ENCODE data around the gene KMT2A. TPM values are rescaled to one million over a fixed set of nuclear protein-coding genes. Genes with fewer than 3 reads are reported as not detected.

Gene KMT2A
- total and polyA plus RNA-seq, 5 donors from 2014 or later: 12.1 to 179 (median 18.4) TPM

DNA sequence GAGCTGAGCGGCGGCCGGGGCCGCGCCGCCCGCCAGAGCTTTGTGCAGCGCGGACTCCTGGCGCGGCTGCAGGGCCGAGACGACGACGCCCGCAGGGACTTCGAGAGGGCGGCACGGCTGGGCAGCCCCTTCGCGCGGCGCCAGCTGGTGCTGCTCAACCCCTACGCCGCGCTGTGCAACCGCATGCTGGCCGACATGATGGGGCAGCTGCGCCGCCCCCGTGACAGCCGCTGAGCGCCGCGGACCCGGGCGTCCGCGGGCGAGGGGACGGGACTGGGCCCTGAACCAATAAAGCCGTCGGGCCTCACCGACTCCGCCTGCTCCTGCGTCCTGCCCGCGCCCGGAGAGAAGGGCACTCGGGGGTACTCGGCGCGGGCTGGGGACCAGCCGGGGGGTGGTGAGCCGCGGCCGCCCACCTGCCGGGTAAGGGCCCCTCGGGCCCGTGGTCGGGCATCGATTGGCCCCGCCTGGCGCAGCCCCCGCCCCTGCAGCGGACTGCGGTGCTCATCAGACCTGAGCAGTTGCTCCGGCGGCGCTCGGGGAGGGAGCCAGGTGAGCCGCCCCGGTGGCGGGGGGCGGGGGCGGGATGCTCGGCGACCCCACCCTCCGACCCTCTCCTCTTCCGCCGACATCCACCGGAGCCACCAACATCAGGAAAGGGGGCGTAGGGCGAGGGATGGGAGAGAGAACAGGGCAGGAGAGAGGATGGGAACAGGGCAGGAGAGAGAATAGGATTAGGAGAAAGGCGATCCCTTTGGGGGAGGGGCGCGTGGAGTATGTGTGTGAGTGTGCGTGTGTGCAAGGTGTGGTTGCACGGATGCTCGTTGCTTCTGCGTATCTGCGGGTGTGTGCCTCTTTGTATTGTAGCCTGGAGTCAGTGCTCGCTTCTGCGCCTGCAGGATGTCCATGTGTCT is 94.6 kb downstream of the KMT2A start, which contains the start of gene TMEM25:
Gene TMEM25 (plus strand): TSS at position 510 of the 914 bp plus-strand sequence. CDS start 610 bp downstream, outside the sequence.
- Histone ChIP-seq H3K4me1 (ENCODE audit: control insufficient read depth, insufficient read depth, low read length, poor library complexity, severe bottlenecking) (peaks cover 26% of the 10 kb centered on the region), H3K27me3 (ENCODE audit: control insufficient read depth, insufficient read depth, low read length) (no peaks in the 10 kb centered on the region), H3K27ac (ENCODE audit: insufficient read depth, low read length, poor library complexity, severe bottlenecking) (peak within 1 kb of the TSS; percentile 45), H3K9me3 (ENCODE audit: control insufficient read depth in 2 of 2, low read length in 2 of 2) (no peaks in the 10 kb centered on the region), H3K4me3 (ENCODE audit: low read depth, low read length) (peak within 1 kb of the TSS; percentile 83), H3K36me3 (ENCODE audit: control insufficient read depth, insufficient read depth, low read length) (no peaks in the 10 kb centered on the region)
- no peaks in the 10 kb centered on the region for H3K27me3 Mint-ChIP-seq
- no peaks in the 10 kb centered on the region for H3K9me3 Mint-ChIP-seq
- peaks cover 8 to 49% (median 29%) of the 10 kb centered on the region in 4 donors for H3K4me1 Mint-ChIP-seq
- peak within 1 kb of the TSS; percentile 84 to 96 (median 93) for H3K27ac Mint-ChIP-seq
- ATAC-seq (ENCODE audit: low read depth in 2 of 2) (peak; percentile 83 to 85), DNase-seq (peak; percentile 67 to 76 (median 72))
- H3K4me3 Mint-ChIP-seq: peak within 1 kb of the TSS; percentile 95 to 96 (median 95)
- H3K36me3 Mint-ChIP-seq: peaks cover 6% of the 10 kb centered on the region

DNA sequence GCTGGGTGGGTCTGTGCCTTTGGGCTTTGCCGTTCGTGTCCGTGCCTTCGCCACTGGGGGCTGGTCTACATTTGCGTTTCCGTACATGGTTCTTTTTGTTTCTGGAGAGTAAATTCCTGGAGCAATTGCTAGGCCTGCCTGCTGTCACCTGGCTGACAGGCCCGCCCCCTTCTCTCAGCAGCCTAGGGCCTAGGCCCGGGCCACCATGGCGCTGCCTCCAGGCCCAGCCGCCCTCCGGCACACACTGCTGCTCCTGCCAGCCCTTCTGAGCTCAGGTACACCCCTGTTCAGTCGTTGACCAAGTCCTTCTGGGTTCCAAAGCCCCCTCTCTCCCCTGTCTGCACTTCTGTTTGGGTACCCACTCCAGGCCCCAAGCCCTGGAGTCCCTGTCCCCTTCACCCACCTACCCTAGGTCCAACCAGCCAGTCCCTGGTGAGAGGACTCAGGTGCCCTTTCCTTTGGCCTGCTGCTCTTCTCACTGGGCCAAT is 95.3 kb downstream of the KMT2A start:
- peak overlapping the region in 2 of 3 donors; percentile 84 to 96 for H3K27ac Mint-ChIP-seq
- Histone ChIP-seq H3K36me3 (ENCODE audit: control insufficient read depth, insufficient read depth, low read length) (no peaks in the 10 kb centered on the region), H3K27ac (ENCODE audit: insufficient read depth, low read length, poor library complexity, severe bottlenecking) (no peak overlapping the region), H3K9me3 (ENCODE audit: control insufficient read depth in 2 of 2, low read length in 2 of 2) (no peaks in the 10 kb centered on the region), H3K4me3 (ENCODE audit: low read depth, low read length) (peak overlapping the region; percentile 75), H3K27me3 (ENCODE audit: control insufficient read depth, insufficient read depth, low read length) (no peaks in the 10 kb centered on the region), H3K4me1 (ENCODE audit: control insufficient read depth, insufficient read depth, low read length, poor library complexity, severe bottlenecking) (peaks cover 26% of the 10 kb centered on the region)
- H3K4me3 Mint-ChIP-seq: peak overlapping the region; percentile 88 to 96 (median 94)
- DNase-seq: no peak
- H3K9me3 Mint-ChIP-seq: no peaks in the 10 kb centered on the region
- peaks cover 8 to 44% (median 27%) of the 10 kb centered on the region in 4 donors for H3K4me1 Mint-ChIP-seq
- peak in 1 of 2 donors; percentile 17 for ATAC-seq (ENCODE audit: low read depth in 2 of 2)
- peaks cover 6% of the 10 kb centered on the region for H3K36me3 Mint-ChIP-seq
- H3K27me3 Mint-ChIP-seq: no peaks in the 10 kb centered on the region

DNA sequence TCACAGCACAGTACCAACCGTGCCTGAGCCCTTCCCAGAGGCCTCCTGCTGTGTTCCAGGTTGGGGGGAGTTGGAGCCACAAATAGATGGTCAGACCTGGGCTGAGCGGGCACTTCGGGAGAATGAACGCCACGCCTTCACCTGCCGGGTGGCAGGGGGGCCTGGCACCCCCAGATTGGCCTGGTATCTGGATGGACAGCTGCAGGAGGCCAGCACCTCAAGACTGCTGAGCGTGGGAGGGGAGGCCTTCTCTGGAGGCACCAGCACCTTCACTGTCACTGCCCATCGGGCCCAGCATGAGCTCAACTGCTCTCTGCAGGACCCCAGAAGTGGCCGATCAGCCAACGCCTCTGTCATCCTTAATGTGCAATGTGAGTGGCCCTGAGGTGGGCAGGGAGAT is 95.8 kb downstream of the KMT2A start:
- no peaks in the 10 kb centered on the region for H3K9me3 Mint-ChIP-seq
- no peak overlapping the region for H3K27ac ChIP-seq (ENCODE audit: insufficient read depth, low read length, poor library complexity, severe bottlenecking)

DNA sequence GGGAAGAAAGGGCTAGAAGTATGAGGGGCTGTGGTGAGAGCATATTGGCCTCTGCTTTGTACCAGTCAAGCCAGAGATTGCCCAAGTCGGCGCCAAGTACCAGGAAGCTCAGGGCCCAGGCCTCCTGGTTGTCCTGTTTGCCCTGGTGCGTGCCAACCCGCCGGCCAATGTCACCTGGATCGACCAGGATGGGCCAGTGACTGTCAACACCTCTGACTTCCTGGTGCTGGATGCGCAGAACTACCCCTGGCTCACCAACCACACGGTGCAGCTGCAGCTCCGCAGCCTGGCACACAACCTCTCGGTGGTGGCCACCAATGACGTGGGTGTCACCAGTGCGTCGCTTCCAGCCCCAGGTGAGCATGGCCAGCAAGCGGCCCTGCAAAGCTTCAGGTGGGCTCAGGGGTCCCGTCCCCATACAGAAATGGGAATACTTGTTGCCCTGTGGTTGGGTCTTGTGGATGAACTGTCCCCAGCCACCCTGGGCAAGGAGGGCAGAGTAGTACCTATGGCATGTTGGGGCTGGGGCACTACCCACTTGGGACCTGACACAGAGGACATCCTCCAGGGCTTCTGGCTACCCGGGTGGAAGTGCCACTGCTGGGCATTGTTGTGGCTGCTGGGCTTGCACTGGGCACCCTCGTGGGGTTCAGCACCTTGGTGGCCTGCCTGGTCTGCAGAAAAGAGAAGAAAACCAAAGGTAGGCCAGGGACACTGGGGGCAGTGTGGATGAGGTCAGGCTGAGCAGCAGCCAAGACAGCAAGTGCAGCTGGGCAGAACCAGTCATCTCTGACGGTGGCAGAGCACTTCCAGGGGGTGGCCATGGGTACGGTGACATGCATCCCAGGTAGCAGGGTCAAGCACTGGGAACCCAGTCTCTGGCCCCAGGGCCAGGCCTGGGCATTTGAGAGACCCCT is 96.8 kb downstream of the KMT2A start:
- DNase-seq: no peak
- Histone ChIP-seq H3K36me3 (ENCODE audit: control insufficient read depth, insufficient read depth, low read length) (no peaks in the 10 kb centered on the region), H3K9me3 (ENCODE audit: control insufficient read depth in 2 of 2, low read length in 2 of 2) (no peaks in the 10 kb centered on the region), H3K27me3 (ENCODE audit: control insufficient read depth, insufficient read depth, low read length) (no peaks in the 10 kb centered on the region), H3K4me1 (ENCODE audit: control insufficient read depth, insufficient read depth, low read length, poor library complexity, severe bottlenecking) (peaks cover 26% of the 10 kb centered on the region), H3K4me3 (ENCODE audit: low read depth, low read length) (no peak overlapping the region), H3K27ac (ENCODE audit: insufficient read depth, low read length, poor library complexity, severe bottlenecking) (no peak overlapping the region)
- Mint-ChIP-seq H3K36me3 (peaks cover 6% of the 10 kb centered on the region), H3K4me3 (peak overlapping the region; percentile 15 to 96 (median 94)), H3K9me3 (no peaks in the 10 kb centered on the region), H3K27ac (peak overlapping the region in 1 of 3 donors; percentile 20), H3K27me3 (no peaks in the 10 kb centered on the region), H3K4me1 (peaks cover 8 to 30% (median 19%) of the 10 kb centered on the region in 4 donors)
- no peak for ATAC-seq (ENCODE audit: low read depth in 2 of 2)

More for the DNA sequence above, 95.8 kb downstream of the KMT2A start:
- DNase-seq (no peak), ATAC-seq (ENCODE audit: low read depth in 2 of 2) (no peak)
- Histone ChIP-seq H3K27me3 (ENCODE audit: control insufficient read depth, insufficient read depth, low read length) (no peaks in the 10 kb centered on the region), H3K4me1 (ENCODE audit: control insufficient read depth, insufficient read depth, low read length, poor library complexity, severe bottlenecking) (peaks cover 26% of the 10 kb centered on the region), H3K36me3 (ENCODE audit: control insufficient read depth, insufficient read depth, low read length) (no peaks in the 10 kb centered on the region), H3K9me3 (ENCODE audit: control insufficient read depth in 2 of 2, low read length in 2 of 2) (no peaks in the 10 kb centered on the region), H3K4me3 (ENCODE audit: low read depth, low read length) (no peak overlapping the region)
- Mint-ChIP-seq H3K4me1 (peaks cover 8 to 39% (median 25%) of the 10 kb centered on the region in 4 donors), H3K36me3 (peaks cover 6% of the 10 kb centered on the region), H3K27ac (peak overlapping the region; percentile 52 to 96 (median 84)), H3K4me3 (peak overlapping the region; percentile 88 to 96 (median 94)), H3K27me3 (no peaks in the 10 kb centered on the region)

DNA sequence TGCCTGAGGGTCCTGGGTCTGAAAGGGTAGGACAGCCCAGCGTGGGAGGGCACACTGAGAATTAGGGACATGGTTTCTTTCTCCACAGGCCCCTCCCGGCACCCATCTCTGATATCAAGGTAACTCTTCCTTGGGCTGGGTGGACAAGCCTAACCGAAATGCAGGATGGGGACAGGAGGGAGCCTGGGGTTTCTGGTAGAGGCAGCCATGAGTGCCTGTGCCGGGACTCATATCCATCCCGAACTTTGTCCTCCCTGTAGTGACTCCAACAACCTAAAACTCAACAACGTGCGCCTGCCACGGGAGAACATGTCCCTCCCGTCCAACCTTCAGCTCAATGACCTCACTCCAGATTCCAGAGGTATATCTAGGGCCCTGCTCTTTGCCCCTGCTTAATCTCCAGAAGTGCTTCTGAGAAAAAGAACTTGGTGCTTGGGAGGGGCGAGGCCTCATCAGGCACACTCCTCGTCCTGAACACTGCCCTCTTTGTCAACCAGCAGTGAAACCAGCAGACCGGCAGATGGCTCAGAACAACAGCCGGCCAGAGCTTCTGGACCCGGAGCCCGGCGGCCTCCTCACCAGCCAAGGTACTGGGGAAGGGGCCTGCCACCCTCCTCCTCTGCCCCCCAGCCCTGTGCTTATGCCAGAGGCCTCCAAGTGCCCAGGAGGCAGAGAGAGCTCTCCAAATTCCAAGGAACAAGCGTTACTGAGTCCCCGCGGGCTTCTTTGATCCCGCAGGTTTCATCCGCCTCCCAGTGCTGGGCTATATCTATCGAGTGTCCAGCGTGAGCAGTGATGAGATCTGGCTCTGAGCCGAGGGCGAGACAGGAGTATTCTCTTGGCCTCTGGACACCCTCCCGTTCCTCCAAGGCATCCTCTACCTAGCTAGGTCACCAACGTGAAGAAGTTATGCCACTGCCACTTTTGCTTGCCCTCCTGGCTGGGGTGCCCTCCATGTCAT is 97.8 kb downstream of the KMT2A start:
- peak overlapping the region in 1 of 3 donors; percentile 20 for H3K27ac Mint-ChIP-seq
- no peaks in the 10 kb centered on the region for H3K9me3 Mint-ChIP-seq
- Histone ChIP-seq H3K4me1 (ENCODE audit: control insufficient read depth, insufficient read depth, low read length, poor library complexity, severe bottlenecking) (peaks cover 25% of the 10 kb centered on the region), H3K27me3 (ENCODE audit: control insufficient read depth, insufficient read depth, low read length) (no peaks in the 10 kb centered on the region), H3K36me3 (ENCODE audit: control insufficient read depth, insufficient read depth, low read length) (no peaks in the 10 kb centered on the region), H3K9me3 (ENCODE audit: control insufficient read depth in 2 of 2, low read length in 2 of 2) (no peaks in the 10 kb centered on the region), H3K27ac (ENCODE audit: insufficient read depth, low read length, poor library complexity, severe bottlenecking) (no peak overlapping the region), H3K4me3 (ENCODE audit: low read depth, low read length) (no peak overlapping the region)
- H3K4me1 Mint-ChIP-seq: peaks cover 8 to 26% (median 14%) of the 10 kb centered on the region in 4 donors
- ATAC-seq (ENCODE audit: low read depth in 2 of 2): no peak
- no peaks in the 10 kb centered on the region for H3K27me3 Mint-ChIP-seq
- peaks cover 9% of the 10 kb centered on the region for H3K36me3 Mint-ChIP-seq
- DNase-seq: no peak
- peak overlapping the region in 3 of 4 donors; percentile 15 to 61 (median 15) for H3K4me3 Mint-ChIP-seq

DNA sequence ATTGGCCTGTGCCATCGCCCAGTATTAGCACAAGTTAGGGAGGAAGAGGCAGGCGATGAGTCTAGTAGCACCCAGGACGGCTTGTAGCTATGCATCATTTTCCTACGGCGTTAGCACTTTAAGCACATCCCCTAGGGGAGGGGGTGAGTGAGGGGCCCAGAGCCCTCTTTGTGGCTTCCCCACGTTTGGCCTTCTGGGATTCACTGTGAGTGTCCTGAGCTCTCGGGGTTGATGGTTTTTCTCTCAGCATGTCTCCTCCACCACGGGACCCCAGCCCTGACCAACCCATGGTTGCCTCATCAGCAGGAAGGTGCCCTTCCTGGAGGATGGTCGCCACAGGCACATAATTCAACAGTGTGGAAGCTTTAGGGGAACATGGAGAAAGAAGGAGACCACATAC is 99.0 kb downstream of the KMT2A start:
- no peak overlapping the region for H3K27ac ChIP-seq (ENCODE audit: insufficient read depth, low read length, poor library complexity, severe bottlenecking)
- DNase-seq: no peak
- Mint-ChIP-seq H3K27ac (no peak overlapping the region), H3K4me1 (peaks cover 0 to 14% (median 3%) of the 10 kb centered on the region in 4 donors), H3K9me3 (no peaks in the 10 kb centered on the region), H3K27me3 (no peaks in the 10 kb centered on the region), H3K36me3 (peaks cover 11% of the 10 kb centered on the region), H3K4me3 (peak overlapping the region in 2 of 4 donors; percentile 15 to 54)
- no peaks in the 10 kb centered on the region for H3K27me3 ChIP-seq (ENCODE audit: control insufficient read depth, insufficient read depth, low read length)
- ATAC-seq (ENCODE audit: low read depth in 2 of 2): no peak
- no peaks in the 10 kb centered on the region for H3K36me3 ChIP-seq (ENCODE audit: control insufficient read depth, insufficient read depth, low read length)
- peaks cover 13% of the 10 kb centered on the region for H3K4me1 ChIP-seq (ENCODE audit: control insufficient read depth, insufficient read depth, low read length, poor library complexity, severe bottlenecking)
- H3K9me3 ChIP-seq (ENCODE audit: control insufficient read depth in 2 of 2, low read length in 2 of 2): no peaks in the 10 kb centered on the region
- no peak overlapping the region for H3K4me3 ChIP-seq (ENCODE audit: low read depth, low read length)
